Natural killer cell (primary cell): ENCODE data around the gene CASP9. TPM values are rescaled to one million over a fixed set of nuclear protein-coding genes. Genes with fewer than 3 reads are reported as not detected.
"Not testable (repeated sequence)": the region's sequence is repeated elsewhere in the genome, so short reads cannot be mapped to it uniquely, and the experiment has no call there.

Experiments
- ATAC-seq, 3 donors: fragments of 150-1000 bp in 2 of 3; fragments of 200-7000 bp in 1 of 3; cut with Tn5 transposase; 1 replicate in 1 of 3; 2 replicates in 2 of 3; pipeline ENCODE4 v1.10.0; 2021; ENCODE audit warnings: mild to moderate bottlenecking in 2 of 3, moderate library complexity in 2 of 3
- DNase-seq, 2 donors: peaks; one replicate each; pipeline versions ENCODE4 v3.0.0 to v3.0.0-alpha.2; 2013 to 2021; ENCODE audit warnings: mixed read lengths in 1 of 2
- H3K27ac ChIP-seq: one replicate; pipeline ENCODE4 v1.5.1; 2013; ENCODE audit warnings: mild to moderate bottlenecking, low read length
- H3K27me3 ChIP-seq: one replicate; pipeline ENCODE4 v1.6.1; 2013; ENCODE audit warnings: low read length; ENCODE audit not compliant: control insufficient read depth, insufficient read depth
- H3K36me3 ChIP-seq: one replicate; pipeline ENCODE4 v1.6.1; 2013; ENCODE audit warnings: low read length; ENCODE audit not compliant: control insufficient read depth, insufficient read depth
- H3K4me1 ChIP-seq: one replicate; pipeline ENCODE4 v1.6.1; 2013; ENCODE audit warnings: low read length; ENCODE audit not compliant: control insufficient read depth, insufficient read depth
- H3K4me3 ChIP-seq: one replicate; pipeline ENCODE4 v1.5.1; 2013; ENCODE audit warnings: low read length
- H3K9me3 ChIP-seq: one replicate; pipeline ENCODE4 v1.6.1; 2013; ENCODE audit warnings: low read length; ENCODE audit not compliant: control insufficient read depth, insufficient read depth
- H3K27ac Mint-ChIP-seq, 2 donors: one replicate each; pipeline ENCODE4 v1.8.0; 2022; ENCODE audit warnings: mild to moderate bottlenecking in 2 of 2, mixed read lengths in 2 of 2, moderate library complexity in 1 of 2
- H3K27me3 Mint-ChIP-seq, 2 donors: one replicate each; pipeline ENCODE4 v1.8.0; 2022; ENCODE audit warnings: low read depth in 2 of 2, mixed read lengths in 2 of 2
- H3K36me3 Mint-ChIP-seq: one replicate; pipeline ENCODE4 v1.8.0; 2022; ENCODE audit warnings: mixed read lengths
- H3K4me1 Mint-ChIP-seq, 2 donors: one replicate each; pipeline ENCODE4 v1.8.0; 2022; ENCODE audit warnings: mixed read lengths in 2 of 2
- H3K4me3 Mint-ChIP-seq: one replicate; pipeline ENCODE4 v1.8.0; 2022; ENCODE audit warnings: mild to moderate bottlenecking, moderate library complexity, mixed read lengths
- H3K9me3 Mint-ChIP-seq, 2 donors: one replicate each; pipeline ENCODE4 v1.8.0; 2022; ENCODE audit warnings: mixed read lengths in 2 of 2
- WGBS: methylation state at CpG from one replicate; pipeline ENCODE4 v1.1.7; 2013; ENCODE audit warnings: missing lambda C conversion rate; ENCODE audit not compliant: insufficient coverage; 5-methylcytosine and 5-hydroxymethylcytosine counted together
- intact Hi-C: fragments of 100-400 bp; cut with micrococcal nuclease; formaldehyde crosslinking; loops from one replicate; pipeline ENCODE4 v1.14.2; 2022
- total RNA-seq, 4 donors: library from RNA; stranded (reverse); fragments of 120-200 nt in 1 of 4; gene quantifications; one replicate each; pipeline versions ENCODE4 v1.2.3 to v1.2.4, GENCODE V29; 2013 to 2022
- TF ChIP-seq, protein P1 (sequence below): fragments of 200-600 bp; IDR thresholded peaks from one replicate; pipeline ENCODE4 v1.8.0; 2022; ENCODE audit warnings: antibody characterized with exemption

Gene CASP9
- total RNA-seq, 3 donors from 2014 or later (not counting 1 experiment from before 2014, with no cell fraction given), result 13.4 to 20.5 (median 13.5) TPM

DNA sequence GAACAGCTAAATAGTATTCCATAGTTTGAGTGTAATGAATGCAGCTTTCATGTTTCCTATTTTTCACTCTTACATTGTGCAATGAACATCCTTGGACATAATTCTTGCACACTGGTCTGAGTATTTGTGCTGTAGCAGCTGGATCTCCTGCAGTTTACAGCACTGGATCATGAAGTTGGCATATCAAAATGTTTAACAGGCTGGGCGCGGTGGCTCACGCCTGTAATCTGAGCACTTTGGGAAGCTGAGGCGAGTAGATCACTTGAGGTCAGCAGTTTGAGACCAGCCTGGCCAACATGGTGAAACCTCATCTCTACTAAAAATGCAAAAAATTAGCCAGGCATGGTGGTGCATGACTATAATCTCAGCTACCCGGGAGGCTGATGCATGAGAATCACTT, 52.9 kb downstream of the CASP9 start:
- H3K27me3 Mint-ChIP-seq, H3K4me3 ChIP-seq, H3K9me3 Mint-ChIP-seq, H3K36me3 ChIP-seq, H3K4me1 ChIP-seq, H3K4me3 Mint-ChIP-seq, H3K9me3 ChIP-seq, H3K27me3 ChIP-seq, H3K27ac Mint-ChIP-seq, H3K36me3 Mint-ChIP-seq, H3K27ac ChIP-seq, H3K4me1 Mint-ChIP-seq, intact Hi-C loops, DNase-seq, ATAC-seq: not testable (repeated sequence)
- WGBS, result 88% methylated on average over 5 of the region's 5 CpGs

DNA sequence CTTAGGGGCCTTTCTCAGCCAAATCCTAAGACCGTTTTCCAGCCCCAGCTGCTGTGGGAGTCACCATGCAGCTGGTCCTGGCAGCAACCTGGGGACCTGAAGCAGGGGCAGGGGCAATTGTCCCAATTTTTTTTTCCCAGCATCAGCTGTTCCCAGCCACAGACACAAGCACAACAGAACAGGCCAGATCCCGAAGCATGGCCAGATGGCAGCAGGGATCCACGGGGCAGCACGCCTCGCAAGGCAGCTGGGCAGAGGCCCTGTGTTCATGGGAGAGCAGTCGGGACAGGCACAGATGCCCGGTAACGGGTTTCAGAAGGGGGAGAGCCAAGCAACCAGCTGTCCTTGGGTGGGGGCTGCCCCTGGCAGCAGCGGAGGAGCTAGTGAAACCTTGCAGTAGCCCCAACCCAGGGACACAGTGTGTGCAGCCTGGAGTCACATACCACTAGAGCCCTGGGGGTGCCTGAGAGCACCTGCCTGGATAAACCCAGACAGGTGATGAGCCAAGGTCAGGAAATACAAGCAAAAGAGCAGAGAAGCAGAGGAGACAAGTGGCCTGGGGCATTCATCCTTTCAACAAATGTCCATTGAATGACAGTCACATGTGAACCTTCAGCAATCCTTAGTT, 54.1 kb downstream of the CASP9 start:
- intact Hi-C loops, result not testable (repeated sequence)

DNA sequence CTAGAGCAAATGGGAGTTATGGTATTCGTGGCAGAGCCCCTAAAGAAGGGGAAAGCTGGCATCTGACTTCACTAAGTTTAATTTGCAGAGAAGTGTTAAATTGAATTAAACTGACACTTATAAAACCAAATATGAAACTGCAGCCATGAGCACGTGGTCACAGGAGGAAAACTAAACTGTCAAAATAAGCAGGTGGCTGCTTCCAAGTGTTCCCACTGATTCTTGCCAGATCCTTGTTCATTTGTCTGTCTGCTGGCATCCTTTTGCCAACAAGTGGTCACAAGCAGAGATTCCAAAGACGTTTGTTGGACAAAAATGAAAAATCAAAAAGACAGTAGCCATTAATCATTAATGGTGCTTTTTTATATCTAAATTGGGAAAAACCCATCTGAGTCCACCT, 54.7 kb downstream of the CASP9 start:
- Histone ChIP-seq H3K4me1 (no peaks in the 10 kb centered on the region), H3K27ac (no peak overlapping the region), H3K36me3 (no peaks in the 10 kb centered on the region), H3K9me3 (no peaks in the 10 kb centered on the region), H3K27me3 (no peaks in the 10 kb centered on the region), H3K4me3 (no peak overlapping the region)
- 53% methylated on average over 3 of the region's 3 CpGs for WGBS
- Mint-ChIP-seq H3K4me1 (no peaks in the 10 kb centered on the region), H3K9me3 (no peaks in the 10 kb centered on the region), H3K36me3 (no peaks in the 10 kb centered on the region), H3K27ac (no peak overlapping the region), H3K27me3 (no peaks in the 10 kb centered on the region), H3K4me3 (no peak overlapping the region)
- TF ChIP-seq, protein P1, sequence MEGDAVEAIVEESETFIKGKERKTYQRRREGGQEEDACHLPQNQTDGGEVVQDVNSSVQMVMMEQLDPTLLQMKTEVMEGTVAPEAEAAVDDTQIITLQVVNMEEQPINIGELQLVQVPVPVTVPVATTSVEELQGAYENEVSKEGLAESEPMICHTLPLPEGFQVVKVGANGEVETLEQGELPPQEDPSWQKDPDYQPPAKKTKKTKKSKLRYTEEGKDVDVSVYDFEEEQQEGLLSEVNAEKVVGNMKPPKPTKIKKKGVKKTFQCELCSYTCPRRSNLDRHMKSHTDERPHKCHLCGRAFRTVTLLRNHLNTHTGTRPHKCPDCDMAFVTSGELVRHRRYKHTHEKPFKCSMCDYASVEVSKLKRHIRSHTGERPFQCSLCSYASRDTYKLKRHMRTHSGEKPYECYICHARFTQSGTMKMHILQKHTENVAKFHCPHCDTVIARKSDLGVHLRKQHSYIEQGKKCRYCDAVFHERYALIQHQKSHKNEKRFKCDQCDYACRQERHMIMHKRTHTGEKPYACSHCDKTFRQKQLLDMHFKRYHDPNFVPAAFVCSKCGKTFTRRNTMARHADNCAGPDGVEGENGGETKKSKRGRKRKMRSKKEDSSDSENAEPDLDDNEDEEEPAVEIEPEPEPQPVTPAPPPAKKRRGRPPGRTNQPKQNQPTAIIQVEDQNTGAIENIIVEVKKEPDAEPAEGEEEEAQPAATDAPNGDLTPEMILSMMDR, result no peak
- intact Hi-C loops, result no loop called here
- DNase-seq, result no peak
- ATAC-seq, result no peak

More for the DNA sequence above, 54.1 kb downstream of the CASP9 start:
- not testable (repeated sequence) for H3K36me3 Mint-ChIP-seq, DNase-seq, H3K27me3 Mint-ChIP-seq, ATAC-seq, H3K4me1 ChIP-seq, H3K4me3 Mint-ChIP-seq, H3K27ac Mint-ChIP-seq, H3K36me3 ChIP-seq, H3K9me3 ChIP-seq, H3K4me1 Mint-ChIP-seq, H3K27me3 ChIP-seq, H3K27ac ChIP-seq, H3K9me3 Mint-ChIP-seq, H3K4me3 ChIP-seq
- WGBS, result 89% methylated on average over 9 of the region's 9 CpGs

DNA sequence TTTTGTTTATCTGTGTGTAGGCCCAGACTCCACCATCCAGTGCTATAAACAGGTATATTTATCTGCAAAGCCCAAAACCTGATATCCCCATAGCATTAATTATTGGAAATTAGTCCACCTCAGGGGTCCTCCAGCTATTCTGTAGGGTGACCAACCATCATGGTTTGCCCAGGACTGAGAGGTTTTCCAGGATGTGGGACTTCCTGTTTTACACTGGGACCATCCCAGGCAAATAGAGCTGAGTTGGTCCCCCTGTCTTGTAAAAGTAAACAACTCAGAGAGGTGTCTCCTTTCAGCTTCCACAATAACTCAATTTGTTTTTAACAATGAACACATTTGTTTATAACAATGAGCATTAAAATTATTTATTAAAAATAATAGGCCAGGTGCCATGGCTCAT, 55.9 kb downstream of the CASP9 start:
- Mint-ChIP-seq H3K36me3 (no peaks in the 10 kb centered on the region), H3K9me3 (no peaks in the 10 kb centered on the region), H3K4me1 (no peaks in the 10 kb centered on the region), H3K27me3 (no peaks in the 10 kb centered on the region), H3K27ac (no peak overlapping the region), H3K4me3 (no peak overlapping the region)
- no peaks in the 10 kb centered on the region for H3K27me3 ChIP-seq
- DNase-seq (no peak), ATAC-seq (no peak)
- TF ChIP-seq, protein P1, result no peak
- no peak overlapping the region for H3K27ac ChIP-seq
- no peak overlapping the region for H3K4me3 ChIP-seq
- no peaks in the 10 kb centered on the region for H3K4me1 ChIP-seq
- H3K36me3 ChIP-seq, result no peaks in the 10 kb centered on the region
- intact Hi-C loops, result no loop called here
- no peaks in the 10 kb centered on the region for H3K9me3 ChIP-seq

DNA sequence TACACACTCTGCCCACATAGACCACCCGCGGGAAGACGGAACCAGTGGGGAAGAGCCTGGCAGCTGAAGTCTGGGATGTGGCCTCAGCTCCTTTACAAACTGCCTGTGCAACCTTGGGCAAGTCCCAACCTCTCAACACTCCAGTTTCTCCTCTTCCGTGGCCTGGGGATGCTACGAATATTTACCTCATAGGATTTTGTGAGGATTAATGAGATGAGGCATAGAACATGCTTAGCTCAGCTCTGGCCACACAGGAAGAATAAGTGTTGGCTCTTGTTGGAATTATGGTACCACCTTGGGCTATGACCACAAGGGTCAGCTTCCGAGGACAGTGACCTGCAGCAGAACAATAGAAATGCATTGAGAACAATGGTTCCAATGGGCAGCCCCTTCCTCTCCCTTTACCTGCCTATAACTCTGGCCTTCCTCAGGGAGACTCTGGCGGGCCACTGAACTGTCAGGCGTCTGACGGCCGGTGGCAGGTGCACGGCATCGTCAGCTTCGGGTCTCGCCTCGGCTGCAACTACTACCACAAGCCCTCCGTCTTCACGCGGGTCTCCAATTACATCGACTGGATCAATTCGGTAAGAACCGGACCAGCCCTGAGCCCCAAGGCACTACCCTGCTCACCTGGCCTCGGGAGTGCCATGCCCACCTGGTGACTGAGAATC, 56.9 kb downstream of the CASP9 start:
- H3K27me3 ChIP-seq, intact Hi-C loops, H3K27ac ChIP-seq, DNase-seq, H3K9me3 Mint-ChIP-seq, H3K4me1 ChIP-seq, ATAC-seq, H3K36me3 Mint-ChIP-seq, H3K4me3 ChIP-seq, H3K4me3 Mint-ChIP-seq, H3K27me3 Mint-ChIP-seq, H3K4me1 Mint-ChIP-seq, H3K36me3 ChIP-seq, H3K27ac Mint-ChIP-seq, H3K9me3 ChIP-seq: not testable (repeated sequence)
- WGBS, result 96% methylated on average over 18 of the region's 22 CpGs
